ENCODE measurements around the gene TBATA. TPM values are rescaled to one million over a fixed set of nuclear protein-coding genes. Genes with fewer than 3 reads are reported as not detected.

Gene TBATA
- total RNA-seq, 1 donor = not detected

DNA sequence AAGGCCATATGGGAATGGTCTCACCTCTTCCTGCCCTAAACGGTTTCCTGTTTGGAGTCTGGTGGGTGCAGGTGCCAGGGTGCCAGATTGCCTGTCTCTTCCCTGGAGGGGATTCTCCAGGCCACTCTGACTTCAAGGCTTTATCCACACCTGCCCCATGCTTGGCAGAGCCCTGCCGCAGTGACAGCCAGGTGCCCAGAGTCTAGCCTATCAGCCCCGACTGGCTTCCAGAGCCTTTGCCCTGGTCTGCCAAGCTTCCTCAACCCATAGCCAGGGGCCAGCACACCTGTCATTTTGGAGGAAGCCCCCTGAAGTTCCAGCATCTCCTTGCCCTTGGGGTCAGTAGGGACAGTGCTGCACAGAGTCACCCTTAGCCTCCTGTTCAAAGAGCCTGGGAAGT lies 21.6 kb downstream of the TBATA start:
- no peak for DNase-seq (ENCODE audit: low read depth in 2 of 3, low spot score in 2 of 3)

- DNase-seq (ENCODE audit: low read depth in 2 of 3, low spot score in 2 of 3) = no peak
These were observed 22.6 kb downstream of the TBATA start for GRCh38 chr10:70762441-70763175.

DNA sequence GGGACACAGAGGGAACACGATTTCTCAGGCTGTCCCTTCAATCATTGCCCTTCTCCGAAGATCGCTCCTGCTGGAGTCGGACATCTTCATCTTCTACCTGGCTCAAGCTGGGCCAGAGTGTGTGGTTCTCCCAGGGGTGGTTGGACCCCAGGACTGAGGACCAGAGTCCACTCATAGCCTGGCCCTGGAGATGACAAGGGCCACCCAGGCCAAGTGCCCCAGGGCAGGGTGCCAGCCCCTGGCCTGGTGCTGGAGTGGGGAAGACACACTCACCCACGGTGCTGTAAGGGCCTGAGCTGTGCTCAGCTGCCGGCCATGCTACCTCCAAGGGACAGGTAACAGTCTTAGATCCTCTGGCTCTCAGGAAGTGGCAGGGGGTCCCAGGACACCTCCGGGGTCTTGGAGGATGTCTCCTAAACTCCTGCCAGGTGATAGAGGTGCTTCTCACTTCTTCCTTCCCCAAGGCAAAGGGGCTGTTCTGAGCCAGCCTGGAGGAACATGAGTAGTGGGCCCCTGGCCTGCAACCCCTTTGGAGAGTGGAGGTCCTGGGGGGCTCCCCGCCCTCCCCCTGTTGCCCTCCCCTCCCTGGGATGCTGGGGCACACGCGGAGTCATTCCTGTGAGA lies 23.3 kb downstream of the TBATA start:
- DNase-seq (ENCODE audit: low read depth in 2 of 3, low spot score in 2 of 3) = no peak

DNA sequence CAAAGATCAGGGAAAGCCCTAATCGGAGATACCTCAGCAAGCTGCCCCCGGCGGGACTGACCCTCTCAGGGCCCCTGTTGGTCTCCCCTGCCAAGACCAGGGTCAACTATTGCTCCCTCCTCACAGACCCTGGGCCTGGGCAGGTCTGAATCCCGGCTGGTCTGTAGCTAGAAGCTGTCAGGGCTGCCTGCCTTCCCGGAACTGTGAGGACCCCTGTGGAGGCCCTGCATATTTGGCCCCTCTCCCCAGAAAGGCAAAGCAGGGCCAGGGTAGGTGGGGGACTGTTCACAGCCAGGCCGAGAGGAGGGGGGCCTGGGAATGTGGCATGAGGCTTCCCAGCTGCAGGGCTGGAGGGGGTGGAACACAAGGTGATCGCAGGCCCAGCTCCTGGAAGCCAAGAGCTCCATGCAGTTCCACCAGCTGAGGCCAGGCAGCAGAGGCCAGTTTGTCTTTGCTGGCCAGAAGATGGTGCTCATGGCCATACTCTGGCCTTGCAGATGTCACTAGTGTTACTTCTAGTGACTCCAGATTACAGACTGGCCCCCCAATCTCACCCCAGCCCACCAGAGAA lies 24.1 kb downstream of the TBATA start:
- DNase-seq (ENCODE audit: low read depth in 2 of 3, low spot score in 2 of 3) = peak in 1 of 3 donors; percentile 33

- DNase-seq (ENCODE audit: low read depth in 2 of 3, low spot score in 2 of 3) = no peak
These were observed 24.8 kb downstream of the TBATA start for GRCh38 chr10:70760271-70760787.

GRCh38 chr10:70759781-70760180 lies 25.4 kb downstream of the TBATA start:
- peak in 2 of 3 donors; percentile 26 to 28 for DNase-seq (ENCODE audit: low read depth in 2 of 3, low spot score in 2 of 3)

DNA sequence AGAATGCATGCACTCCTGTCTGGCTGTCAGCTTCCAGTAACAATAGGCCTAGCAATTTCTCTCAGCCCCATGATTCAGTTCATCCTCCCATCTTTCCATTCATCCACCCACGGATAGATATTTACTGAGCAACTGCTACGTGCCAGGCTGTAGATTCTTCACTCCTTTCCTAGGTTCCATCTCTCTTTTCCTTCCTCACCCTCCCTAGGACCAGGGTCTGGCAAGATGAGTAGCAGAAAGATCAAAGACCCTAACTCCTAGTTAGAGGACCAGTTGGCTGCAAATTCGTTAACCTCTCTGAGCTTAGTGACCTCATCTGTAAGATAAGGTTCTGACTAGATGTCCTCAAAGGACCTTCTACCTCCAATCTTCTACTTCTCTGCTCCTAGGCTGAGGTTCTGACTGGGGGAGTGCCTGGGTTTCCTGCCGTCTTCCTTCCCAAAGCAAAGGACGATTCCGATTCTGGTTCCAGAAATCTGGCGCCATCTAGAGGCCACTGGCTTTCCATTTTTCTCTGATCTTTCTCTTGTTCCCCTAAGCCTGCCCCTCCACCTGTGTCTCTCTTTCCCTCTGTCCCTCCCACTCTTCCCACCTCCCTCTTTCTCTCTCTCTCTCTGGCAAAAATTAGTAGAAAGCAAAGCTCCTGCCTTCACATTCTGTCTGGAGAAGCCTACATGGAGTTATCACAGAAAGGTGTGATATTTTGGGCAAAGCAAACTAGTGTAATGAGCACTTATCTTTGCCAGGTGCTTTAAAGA lies 26.2 kb downstream of the TBATA start:
- peak; percentile 40 to 76 (median 63) for DNase-seq (ENCODE audit: low read depth in 2 of 3, low spot score in 2 of 3)

- no peak for DNase-seq (ENCODE audit: low read depth in 2 of 3, low spot score in 2 of 3)
These were observed 27.3 kb downstream of the TBATA start for GRCh38 chr10:70757856-70758255.

GRCh38 chr10:70756700-70757360 lies 28.3 kb downstream of the TBATA start:
- DNase-seq (ENCODE audit: low read depth in 2 of 3, low spot score in 2 of 3) = no peak

DNA sequence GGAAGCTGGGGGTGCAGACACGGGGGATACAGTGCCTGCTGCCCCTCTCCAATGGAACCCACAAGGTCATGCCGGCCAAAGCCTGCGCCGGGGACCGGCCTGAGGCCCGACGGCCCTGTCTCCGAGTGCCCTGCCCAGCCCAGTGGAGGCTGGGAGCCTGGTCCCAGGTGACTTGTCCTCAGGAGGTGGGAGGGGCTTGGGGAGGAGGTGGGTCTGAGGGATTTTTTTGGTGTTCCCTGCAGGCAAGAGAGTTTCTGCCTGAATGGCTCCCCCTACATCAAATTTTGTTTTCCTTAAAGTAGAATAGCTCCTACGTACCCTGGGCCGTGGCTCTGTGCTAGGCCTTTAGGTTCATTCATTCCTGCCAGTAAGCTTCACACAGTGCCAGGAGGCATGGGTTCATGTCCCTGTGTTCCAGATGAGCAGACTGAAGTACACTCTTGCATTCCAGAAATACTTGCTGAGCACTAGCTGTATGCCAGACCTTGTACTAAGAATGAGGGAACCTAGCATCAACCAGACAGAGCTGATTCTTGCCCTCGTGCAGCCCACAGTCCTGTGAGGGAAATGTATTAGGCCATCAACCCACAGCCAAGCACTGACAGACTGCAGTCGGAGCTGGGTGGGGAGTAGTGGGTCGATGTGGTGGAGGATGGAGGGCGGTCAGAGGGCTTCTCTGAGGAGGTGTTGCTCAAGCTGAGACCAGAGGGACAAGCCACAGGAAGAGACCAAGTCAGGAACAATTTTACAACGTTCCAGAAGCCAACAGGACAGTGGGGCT lies 31.1 kb downstream of the TBATA start:
- no peak for DNase-seq (ENCODE audit: low read depth in 2 of 3, low spot score in 2 of 3)

- no peak for DNase-seq (ENCODE audit: low read depth in 2 of 3, low spot score in 2 of 3)
These were observed 32.0 kb downstream of the TBATA start for GRCh38 chr10:70753026-70753663.

DNA sequence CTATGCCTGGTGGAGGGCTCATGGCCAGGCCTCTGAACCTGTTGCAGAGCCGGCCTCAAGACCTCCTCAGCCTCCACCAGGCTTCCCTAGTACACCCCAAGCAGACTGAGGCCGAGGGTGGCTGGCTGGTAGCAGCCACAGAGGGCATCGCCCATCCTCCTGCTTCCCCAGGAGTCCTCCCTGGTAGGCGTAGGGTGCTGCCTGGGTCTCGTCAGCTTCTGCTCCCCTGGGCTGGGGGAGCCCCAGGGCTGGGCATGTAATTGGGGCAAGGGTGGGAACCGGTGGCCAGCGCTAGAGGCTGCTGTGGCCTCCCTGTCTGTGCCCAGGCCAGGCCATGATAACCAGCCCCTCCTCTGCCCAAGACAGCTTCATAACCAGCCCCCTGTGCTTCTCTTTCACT lies 32.6 kb downstream of the TBATA start:
- no peak for DNase-seq (ENCODE audit: low read depth in 2 of 3, low spot score in 2 of 3)

GRCh38 chr10:70751991-70752390 lies 33.2 kb downstream of the TBATA start:
- no peak for DNase-seq (ENCODE audit: low read depth in 2 of 3, low spot score in 2 of 3)

GRCh38 chr10:70751356-70751755 lies 33.8 kb downstream of the TBATA start:
- no peak for DNase-seq (ENCODE audit: low read depth in 2 of 3, low spot score in 2 of 3)

DNA sequence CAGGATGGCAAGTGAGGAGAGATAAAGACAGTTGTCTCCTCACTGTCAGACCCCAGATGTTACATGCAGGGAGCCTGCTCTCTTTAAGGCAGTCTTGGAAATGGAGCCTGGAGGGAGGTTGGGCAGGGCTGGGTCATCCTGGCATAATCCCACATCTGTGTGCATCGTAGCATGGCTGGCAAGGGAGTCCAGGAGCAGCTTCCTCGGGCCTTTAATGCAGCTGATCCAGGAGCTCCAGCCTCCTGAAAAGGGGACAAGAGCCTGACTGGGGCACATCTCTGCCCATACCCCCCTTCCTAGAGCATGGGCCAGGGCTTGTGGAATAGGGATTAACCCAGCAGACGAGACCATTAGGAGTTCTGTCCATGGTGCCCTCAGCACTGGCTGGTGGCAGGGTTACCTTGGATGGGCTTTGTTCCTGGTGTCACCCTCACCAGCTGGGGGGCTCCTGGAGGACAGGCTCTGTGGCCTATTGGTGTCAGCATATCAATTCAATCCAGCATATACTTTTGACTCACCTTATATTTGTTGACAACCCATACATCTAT lies 34.9 kb downstream of the TBATA start:
- DNase-seq (ENCODE audit: low read depth in 2 of 3, low spot score in 2 of 3) = no peak

DNA sequence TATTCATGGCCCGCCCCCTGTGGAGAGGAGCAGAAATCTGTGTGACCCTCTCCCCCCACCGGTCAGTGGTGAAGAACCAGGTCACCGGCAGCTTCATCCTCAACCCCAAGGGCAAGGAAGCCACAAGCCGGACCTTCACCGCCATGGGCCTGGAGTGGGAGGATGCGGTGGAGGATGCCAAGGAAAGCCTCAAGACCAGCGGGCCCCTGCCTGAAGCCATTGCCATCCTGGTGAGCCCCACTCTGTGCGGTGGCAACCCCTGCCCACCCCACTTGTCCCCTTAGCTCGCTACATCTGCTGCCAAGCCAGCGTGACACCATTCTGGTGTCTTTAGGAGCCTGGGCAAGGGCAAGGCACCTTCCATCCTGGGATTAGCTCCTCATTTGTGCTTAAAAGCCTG lies 35.4 kb downstream of the TBATA start:
- DNase-seq (ENCODE audit: low read depth in 2 of 3, low spot score in 2 of 3) = no peak

GRCh38 chr10:70748801-70749573 lies 36.2 kb downstream of the TBATA start:
- DNase-seq (ENCODE audit: low read depth in 2 of 3, low spot score in 2 of 3) = no peak

GRCh38 chr10:70748305-70748704 lies 36.9 kb downstream of the TBATA start:
- DNase-seq (ENCODE audit: low read depth in 2 of 3, low spot score in 2 of 3) = no peak
